ENCODE data around the gene FAM53A. TPM values are rescaled to one million over a fixed set of nuclear protein-coding genes. Genes with fewer than 3 reads are reported as not detected.
A peak's percentile ranks its signal among the peaks of the same experiment; 100 is the strongest.

Gene FAM53A, protein sequence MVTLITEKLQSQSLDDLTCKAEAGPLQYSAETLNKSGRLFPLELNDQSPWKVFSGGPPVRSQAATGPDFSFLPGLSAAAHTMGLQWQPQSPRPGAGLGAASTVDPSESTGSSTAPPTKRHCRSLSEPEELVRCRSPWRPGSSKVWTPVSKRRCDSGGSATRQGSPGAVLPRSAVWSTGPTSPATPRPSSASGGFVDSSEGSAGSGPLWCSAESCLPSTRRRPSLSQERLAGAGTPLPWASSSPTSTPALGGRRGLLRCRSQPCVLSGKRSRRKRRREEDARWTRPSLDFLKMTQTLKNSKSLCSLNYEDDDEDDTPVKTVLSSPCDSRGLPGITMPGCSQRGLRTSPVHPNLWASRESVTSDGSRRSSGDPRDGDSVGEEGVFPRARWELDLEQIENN
- 1 to 10 TPM; 1.2 to 3.6 (median 2.5) TPM for polyA plus RNA-seq (ENCODE audit: insufficient read length in 4 of 4)

DNA sequence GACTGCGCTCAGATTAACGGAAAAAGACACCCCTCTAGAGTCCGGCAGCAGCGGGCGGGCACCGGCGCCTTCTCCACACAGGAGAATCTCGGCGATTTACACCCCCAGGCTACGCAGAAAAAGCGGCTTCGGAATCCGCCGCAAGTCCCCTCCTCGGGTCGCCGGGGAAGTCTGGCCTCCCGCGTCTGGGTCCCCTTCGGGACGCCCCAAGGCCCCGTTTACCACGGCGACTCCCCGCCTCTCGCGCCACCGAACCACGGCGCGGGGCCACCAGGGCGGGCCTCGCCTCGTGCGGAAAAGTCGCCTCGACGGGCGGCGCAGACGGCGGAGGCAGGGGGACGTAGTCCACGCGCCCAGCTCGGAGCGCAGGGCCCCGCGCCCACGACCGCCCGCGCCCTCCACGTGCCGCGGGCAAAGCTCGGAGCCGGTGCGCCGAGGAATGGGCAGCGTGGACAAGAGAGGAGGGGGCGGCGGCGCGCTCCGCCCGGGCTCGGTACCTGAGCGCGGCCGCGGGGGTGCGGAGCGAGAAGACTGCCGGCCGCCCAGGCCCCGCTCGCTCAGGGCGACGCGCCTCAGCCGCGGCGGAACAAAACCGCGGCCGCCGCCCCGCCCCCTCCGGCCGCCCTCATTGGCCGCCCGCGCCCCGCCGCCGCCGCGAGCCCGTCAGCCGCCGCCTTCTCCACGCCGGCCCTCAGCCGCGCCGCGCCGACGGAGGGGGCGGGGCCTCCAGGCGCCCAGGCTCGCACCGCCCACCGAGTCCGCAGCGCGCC lies at the start of gene FAM53A:
Gene FAM53A, minus strand, starts transcription at position 578 of the 770 bp plus-strand sequence. CDS start 15,572 bp downstream, outside the sequence.
- peak in 3 of 4 donors; percentile 65 to 75 (median 72) for DNase-seq (ENCODE audit: low read depth in 4 of 4, low spot score in 2 of 4)

DNA sequence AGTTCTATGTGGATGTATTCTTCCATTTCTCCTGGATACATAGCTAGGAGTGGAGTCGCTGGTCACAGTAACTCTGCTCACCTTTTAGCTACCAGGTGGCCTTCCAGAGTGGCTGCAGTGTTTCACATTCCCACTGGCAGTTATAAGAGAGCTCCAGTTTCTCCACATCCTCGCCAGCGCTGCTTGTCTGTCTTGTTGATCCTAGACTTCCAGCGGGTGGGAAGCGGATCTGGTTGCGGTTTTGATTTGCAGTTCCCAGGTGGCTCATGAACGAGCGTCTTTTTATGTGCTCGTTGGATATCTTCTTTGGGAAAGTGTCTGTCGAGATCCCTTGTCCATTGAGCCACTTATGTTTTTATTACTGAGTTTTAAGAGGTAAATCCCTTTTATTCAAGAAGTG lies 48.8 kb upstream of the FAM53A start:
- no peak for DNase-seq (ENCODE audit: low read depth in 4 of 4, low spot score in 2 of 4)

DNA sequence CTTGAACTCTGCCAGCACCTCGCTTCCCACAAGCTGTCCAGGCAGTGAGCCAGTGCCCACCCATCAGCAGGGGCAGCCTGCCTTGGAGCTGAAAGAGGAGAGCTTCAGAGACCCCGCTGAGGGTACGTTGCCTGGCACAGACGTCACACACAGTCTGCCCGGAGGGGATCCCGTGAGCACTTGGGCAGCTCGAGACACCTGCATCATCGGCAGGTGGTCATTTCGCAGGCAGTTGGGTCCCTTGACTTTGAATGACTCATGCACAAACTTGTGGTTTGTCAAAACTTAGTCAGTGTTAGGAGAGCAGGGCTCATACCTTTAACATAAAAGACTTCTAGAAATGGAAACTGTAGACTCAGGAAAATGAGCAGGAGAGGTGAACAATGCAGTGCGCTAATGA lies 47.1 kb upstream of the FAM53A start:
- DNase-seq (ENCODE audit: low read depth in 4 of 4, low spot score in 2 of 4), result no peak

DNA sequence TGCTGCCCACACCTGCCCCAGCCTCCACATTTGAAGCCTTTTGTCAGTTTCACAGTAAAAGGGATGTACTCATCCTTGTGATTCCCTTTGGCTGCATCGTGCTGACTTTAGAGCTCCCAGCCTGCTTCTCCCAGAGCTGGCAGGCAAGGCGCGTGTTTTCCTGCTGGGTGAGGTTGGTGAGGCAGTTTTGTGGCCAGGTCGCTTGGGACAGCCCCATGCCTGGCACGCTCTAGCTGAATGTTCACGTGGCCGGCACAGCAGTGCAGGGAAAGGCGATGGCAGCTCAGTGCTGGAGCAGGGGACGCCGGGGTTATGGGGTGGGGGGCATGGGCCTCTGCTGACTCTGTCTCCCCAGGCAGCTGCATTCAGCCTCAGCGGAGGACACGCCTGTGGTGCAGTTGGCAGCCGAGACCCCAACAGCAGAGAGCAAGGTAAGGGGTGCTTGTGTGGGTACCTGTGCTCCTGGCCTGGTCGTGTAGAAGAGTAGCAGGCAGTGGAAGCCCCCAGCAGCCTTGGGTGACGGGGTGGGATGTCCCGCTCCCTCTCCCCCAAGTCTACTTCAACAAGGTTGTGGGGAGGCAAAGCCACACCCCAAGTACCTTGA lies 46.5 kb upstream of the FAM53A start:
- DNase-seq (ENCODE audit: low read depth in 4 of 4, low spot score in 2 of 4), result no peak

DNA sequence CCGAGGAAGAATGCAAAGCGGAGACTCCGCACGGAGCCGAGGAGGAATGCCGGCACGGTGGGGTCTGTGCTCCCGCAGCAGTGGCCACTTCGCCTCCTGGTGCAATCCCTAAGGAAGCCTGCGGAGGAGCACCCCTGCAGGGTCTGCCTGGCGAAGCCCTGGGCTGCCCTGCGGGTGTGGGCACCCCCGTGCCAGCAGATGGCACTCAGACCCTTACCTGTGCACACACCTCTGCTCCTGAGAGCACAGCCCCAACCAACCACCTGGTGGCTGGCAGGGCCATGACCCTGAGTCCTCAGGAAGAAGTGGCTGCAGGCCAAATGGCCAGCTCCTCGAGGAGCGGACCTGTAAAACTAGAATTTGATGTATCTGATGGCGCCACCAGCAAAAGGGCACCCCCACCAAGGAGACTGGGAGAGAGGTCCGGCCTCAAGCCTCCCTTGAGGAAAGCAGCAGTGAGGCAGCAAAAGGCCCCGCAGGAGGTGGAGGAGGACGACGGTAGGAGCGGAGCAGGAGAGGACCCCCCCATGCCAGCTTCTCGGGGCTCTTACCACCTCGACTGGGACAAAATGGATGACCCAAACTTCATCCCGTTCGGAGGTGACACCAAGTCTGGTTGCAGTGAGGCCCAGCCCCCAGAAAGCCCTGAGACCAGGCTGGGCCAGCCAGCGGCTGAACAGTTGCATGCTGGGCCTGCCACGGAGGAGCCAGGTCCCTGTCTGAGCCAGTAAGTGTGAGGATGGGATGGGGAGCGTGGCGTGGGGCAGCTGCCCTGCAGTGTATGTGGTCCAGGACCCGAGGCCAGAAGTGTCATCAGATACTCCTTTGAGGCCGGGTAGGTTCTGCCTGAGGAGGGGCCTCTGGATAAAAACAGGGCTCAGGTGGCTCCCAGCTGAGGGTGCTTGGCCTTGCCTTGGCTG lies 44.2 kb upstream of the FAM53A start:
- no peak for DNase-seq (ENCODE audit: low read depth in 4 of 4, low spot score in 2 of 4)

DNA sequence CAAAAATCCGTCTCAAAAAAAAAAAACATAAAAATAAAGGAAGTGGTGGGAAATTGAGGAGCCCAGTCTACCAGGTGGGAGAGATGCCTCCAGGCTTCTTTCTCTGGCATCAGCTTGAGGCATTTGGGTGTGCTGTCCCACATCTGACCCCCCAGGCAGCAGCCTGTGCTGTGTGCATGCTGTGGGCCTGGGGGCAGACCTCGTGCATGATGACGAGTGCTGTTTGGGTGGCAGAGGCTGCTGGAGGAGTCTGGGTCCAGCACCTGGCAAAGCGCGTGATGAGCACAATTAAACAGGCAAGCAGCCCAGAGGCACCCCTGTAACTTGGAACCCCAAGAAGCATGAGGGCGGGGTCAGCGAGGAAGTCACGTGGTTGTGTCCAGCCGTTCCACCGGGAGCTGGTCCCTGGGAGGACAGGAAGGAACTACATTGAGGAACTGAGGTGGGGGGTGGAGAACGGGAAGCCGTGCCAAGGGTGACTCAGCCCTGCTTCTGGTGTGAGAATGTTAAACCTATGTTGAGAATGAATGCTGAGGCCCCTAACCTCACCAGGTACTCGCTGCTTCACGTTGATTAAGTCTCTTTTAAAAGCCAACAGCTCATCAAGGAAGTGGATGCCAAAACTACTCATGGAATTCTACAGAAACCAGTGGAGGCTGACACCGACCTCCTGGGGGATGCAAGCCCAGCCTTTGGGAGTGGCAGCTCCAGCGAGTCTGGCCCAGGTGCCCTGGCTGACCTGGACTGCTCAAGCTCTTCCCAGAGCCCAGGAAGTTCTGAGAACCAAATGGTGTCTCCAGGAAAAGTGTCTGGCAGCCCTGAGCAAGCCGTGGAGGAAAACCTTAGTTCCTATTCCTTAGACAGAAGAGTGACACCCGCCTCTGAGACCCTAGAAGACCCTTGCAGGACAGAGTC lies 43.3 kb upstream of the FAM53A start:
- DNase-seq (ENCODE audit: low read depth in 4 of 4, low spot score in 2 of 4), result no peak

DNA sequence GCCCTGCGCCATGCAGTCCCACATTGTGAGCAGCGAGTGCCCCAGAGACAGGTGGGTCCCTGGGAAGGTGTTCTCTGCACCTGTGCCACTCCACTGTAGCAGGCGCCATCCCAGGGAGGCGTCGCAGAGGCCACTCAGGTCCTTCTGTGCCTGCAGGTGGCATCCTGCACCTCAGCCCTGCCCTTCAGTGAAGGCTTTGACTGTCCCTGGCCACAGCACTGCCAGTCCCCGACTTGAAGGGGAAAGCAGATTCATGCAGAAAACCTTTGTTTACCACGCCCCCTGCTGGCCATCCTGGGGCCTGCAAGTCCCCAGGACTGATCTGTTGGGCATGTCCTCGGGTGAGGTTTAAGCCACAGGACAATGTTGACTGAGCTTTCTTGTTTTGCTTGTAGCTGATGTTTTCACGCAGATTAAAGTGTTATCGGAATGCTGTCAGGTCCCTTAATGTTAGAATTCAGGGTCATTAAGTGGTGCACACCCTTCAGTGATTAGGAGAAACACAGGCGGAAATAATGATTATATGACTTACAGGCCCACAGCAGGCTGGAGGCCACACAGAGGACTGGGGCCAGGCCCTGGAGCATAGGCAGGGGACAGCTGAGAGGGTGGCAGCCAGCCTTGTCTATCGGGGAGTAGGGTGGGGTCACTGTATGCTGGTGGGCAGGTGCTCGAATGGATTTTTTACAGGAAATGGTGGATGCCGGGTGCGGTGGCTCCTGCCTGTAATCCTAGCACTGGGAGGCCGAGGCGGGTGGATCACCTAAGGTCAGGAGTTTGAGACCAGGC lies 42.2 kb upstream of the FAM53A start:
- DNase-seq (ENCODE audit: low read depth in 4 of 4, low spot score in 2 of 4), result peak in 3 of 4 donors; percentile 72 to 80 (median 73)

DNA sequence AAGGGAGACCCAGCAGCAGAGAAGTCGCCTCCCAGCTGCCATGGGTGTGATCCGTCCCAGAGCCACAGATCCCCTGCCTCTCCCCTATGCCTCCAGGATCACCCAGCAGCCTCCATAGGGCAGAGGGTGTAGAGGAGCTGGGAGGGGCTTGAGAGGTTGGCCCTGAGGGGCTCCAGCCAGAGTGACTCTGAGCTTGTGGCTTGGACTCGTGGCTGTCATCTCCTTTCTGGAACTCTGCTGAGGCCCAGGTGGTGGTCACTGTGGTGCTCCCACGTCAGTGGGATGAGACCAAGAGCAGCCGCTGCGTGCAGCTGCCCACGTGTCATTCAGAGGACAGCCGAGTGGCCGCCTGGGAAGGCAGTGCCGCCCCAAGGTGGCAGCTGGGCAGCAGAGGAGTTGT lies 41.4 kb upstream of the FAM53A start:
- DNase-seq (ENCODE audit: low read depth in 4 of 4, low spot score in 2 of 4), result no peak

DNA sequence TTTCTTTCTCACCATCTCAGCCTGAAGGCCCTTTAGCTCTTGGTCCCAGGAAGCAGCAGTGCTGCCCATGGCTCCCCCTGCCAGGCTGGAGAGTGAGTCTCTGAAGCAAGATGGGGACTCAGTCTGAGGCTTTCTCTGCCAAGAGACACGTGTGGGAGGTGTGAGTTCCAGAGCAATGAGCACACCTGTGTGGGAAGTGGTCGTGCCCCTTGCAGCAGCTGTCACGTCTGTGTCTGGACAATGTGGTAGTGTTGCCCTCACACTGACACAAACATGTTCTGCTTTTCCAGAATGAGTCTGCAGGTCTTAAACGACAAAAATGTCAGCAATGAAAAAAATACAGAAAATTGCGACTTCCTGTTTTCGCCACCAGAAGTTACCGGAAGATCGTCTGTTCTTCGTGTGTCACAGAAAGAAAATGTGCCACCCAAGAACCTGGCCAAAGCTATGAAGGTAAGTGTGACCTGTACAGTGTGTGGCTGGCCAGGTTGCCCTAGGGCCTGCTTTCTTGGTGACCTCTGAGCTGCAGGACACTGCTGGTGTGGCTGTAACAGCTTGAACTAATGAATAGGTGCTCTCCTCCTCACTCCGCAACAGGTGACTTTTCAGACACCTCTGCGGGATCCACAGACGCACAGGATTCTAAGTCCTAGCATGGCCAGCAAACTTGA lies 39.2 kb upstream of the FAM53A start:
- DNase-seq (ENCODE audit: low read depth in 4 of 4, low spot score in 2 of 4), result no peak

DNA sequence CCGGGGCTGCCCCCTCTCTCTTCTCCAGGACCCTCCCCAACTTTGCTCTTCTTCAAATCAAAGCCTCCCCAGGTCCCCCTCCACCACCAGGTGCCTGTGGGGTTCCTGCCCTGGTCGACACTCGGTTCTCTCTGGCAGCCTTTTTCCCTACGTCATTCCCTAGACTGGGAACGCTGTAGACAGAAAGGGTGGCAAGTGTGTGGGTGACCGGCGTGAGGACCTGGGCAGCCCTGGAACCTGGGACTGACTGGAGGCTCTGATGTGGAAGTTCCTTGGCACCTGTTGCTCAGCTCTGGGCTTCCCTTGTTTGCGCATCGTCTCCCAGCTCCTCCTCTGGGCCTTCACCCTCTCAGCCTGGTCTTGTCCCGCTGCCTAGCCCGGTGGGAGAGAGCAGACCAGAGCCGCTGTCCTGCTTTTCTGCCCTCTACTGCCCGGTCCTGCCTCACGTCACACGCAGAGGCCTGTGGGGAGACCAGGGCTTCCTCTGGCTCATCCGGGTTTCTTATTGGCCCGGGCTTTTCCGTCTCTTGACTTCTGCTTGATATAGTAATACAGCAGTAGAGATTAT lies 38.5 kb upstream of the FAM53A start:
- no peak for DNase-seq (ENCODE audit: low read depth in 4 of 4, low spot score in 2 of 4)

DNA sequence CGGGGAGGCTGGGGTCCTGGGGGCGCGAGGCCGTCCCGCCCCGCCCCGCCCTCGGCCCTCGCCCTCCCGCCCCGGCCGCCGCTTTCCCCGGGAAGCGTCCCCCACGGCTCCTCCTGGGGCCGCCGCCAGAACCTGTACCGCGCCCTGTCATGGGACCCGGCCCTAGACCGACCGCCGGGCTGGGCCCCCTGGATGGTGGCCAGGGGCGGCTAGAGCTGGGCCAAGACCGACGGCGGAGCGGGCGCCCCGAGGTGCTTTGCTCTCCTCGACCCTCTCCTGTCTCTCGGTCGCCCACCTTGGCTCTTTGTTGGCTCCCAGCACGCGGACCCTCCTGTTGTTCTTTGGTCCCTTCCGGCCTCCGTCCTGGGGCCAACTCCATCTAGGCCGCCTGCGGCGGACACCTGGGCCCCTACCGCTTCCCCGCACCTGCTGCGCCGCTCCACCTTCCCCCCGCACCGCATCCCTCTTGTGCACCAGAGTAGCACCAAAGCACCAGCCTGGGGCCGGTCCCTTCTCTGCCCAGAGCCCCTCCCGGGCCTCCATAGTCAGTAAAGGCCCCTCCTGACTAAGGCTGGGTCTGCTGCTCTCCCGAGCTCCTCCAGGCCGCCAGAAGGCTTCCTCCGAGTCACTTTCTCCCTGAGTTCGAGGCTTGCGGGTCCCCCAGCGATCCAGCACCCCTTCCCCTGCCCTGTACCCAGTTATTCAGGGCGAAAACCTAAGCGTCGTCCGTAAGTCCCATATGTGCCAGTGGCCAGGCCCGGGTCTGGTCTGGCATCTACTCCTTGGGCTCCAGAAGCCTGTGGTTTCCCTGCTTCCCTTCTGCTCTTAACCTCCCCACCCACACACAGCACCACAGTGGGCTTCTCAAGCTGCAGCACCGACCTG lies 37.8 kb upstream of the FAM53A start:
- no peak for DNase-seq (ENCODE audit: low read depth in 4 of 4, low spot score in 2 of 4)

DNA sequence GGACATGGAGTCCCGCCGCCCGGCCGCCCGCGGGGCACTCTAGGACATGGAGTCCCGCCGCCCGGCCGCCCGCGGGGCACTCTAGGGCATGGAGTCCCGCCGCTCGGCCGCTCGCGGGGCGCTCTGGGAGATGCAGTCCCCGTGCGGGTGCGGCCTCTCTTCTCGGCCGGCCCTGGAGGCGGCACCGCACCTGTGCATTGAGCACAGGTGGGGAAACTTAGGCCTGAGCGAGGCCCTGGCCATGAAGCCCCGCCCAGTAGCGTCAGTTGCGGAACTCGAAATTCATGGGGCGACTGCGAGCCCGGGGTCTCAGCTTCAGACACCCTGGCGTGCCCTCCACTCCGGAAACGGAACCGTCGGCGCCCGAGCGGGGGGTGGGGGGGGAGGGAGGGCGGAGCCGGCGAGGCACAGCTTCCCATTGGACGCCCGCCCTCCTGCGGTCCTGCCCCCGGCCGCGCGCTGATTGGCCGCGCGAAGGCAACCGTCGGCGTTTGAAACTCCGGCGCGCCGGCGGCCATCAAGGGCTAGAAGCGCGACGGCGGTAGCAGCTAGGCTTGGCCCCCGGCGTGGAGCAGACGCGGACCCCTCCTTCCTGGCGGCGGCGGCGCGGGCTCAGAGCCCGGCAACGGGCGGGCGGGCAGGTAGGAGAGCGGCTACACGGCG lies 37.0 kb upstream of the FAM53A start, which contains the start of the genes TACC3 and TMEM129:
Gene TACC3, plus strand, starts transcription at position 519 of the 663 bp plus-strand sequence. CDS start 1,901 bp downstream, outside the sequence.
Gene TMEM129, minus strand, starts transcription at position 321 of the 663 bp plus-strand sequence. CDS start 486 bp downstream, outside the sequence.
- peak; percentile 75 to 91 (median 84) for DNase-seq (ENCODE audit: low read depth in 4 of 4, low spot score in 2 of 4)

DNA sequence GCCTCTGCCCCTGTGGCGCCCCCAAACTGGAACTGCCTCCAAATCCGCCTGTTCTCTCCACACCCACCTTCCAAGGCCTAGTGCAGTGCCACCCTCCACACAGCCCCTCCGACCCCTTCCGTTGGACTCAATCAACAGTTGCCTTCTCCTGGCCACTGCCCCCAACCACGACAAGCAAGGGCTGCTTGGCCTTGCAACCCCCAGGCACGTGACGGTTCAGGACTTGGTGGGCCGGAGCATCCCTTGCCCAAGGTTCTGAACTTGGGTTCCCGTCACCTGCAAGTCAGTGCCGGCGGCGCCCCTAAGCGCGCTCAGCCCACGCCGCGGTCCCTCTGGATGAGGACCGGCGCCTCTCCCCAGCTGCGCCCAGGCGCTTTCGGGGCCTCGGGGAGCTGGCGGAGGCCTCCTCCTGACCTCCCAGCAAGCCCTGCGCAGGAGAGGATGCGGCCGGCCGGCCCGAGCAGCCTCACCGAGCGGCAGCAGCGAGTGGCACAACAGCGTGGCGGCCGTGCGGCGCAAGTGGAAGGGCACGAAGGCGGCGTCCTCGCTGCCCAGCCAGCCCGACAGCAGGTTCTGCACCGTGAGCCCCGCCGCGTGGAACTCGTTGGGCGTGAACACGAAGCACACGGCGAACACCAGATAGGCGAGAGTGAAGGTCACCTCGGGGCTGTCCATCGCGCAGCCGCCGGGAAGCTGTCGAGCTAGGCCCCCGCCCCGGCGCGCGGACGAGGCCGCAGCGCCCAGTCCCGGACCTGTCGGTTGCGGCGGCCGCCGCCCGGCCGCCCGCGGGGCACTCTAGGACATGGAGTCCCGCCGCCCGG lies 36.3 kb upstream of the FAM53A start:
- no peak for DNase-seq (ENCODE audit: low read depth in 4 of 4, low spot score in 2 of 4)

DNA sequence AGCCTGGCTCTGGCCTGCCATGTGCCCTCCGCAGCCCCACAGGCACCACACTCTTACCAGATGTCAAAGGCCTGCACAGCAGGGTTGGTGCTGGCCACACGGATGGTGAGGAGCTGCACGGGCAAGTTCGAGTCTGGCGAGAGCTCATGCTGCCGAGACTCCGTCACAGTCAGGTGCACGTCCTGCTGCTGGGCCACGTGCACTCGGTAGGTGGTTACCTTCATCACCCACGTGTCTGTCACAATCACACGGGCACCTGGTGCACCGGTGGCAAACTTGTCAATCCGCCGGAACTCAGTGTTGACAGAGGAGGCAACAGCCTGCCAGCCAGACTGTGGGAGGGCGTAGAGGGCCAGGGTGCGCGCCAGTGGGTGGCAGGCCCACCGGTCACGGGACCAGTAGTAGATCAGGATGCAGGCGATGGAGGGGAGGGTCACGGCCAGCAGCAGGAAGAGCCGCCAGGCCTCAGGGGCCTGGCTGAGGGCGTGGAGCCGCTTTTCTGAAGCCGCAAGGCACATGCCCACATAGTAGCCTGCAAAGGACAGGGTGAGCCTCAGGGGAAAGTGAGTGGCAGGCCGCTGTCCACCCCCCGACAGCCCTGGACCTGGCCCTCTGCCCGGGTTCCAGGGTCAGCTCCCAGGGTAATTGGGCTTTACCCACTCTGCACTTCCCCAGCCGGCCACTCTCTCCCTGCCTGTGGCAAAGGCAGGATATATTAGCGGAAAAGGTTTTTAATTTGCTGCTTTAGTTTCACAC lies 34.2 kb upstream of the FAM53A start:
- no peak for DNase-seq (ENCODE audit: low read depth in 4 of 4, low spot score in 2 of 4)

Measured in left renal cortex interstitium (tissue), 4 donors.